GM03348 (cell line): ENCODE data around the gene KCNN3.

Source experiments
- DNase-seq: peaks from one replicate; pipeline ENCODE4 v3.0.0; 2012; ENCODE audit warnings: low spot score

KCNN3 gene

DNA sequence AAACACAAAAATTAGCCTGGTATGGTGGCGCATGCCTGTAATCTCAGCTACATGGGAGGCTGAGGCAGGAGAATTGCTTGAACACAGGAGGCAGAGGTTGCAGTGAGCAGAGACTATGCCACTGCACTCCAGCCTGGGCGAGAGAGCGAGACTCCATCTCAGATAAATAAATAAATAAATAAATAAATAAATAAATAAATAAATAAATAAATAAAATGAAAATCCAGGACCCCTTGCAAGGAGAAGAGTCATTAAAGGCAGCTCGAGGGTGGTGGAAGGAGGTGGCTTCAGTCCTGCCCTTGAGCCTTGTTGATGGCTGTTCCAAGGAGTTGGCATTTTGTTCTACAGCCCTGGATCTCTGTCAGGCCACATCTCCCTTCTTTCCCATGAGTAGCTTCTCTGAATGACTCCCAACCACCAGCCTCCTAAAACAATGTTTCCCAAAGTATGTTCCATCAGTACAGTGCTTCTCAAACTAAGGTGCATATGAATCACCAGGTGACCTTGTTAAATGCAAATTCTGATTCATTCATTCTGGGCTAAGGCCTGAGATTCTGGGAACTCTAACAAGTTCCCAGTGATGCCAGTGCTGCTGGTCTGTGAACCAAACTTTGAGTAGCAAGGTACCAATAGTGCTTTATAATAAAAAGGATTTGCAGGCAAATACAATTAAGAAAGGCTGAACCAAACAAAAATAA lies 99.0 kb downstream of the KCNN3 start:
- DNase-seq: no peak

DNA sequence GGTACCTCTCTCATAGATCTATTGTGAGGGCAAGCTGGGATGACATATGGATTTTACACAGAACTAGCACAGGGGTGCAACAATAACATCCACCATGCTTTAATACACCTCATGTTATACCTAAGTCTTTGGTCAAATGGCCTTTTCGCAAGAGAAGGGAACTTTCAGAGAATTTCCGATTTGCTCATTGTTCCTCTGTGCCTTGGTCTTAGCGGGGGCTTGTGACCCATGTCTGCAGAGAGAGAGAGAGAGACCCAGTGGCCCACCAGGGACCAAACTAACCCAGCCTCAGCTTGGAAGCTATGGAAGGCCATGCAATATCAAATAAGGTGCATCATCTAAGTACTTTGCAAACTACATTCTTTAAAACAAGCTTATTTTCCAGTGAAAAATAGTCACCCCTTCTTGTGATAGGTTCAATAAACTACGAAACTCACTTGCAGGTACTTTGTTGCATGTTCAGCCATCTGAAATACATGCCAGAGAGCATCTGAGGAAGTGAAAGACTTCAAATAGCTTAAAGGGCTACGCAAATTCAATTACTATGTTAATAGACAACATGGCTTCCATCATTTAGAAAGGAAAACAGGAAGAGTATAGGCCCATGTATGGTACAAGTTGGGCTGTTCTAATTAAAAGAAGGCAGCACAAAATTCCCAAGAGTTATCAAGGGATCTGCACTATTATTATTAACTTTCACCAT lies 100.7 kb downstream of the KCNN3 start:
- DNase-seq: no peak

- DNase-seq: no peak
These were observed 101.5 kb downstream of the KCNN3 start for GRCh38 chr1:154768456-154769125.

GRCh38 chr1:154767315-154768240 lies 102.5 kb downstream of the KCNN3 start:
- no peak for DNase-seq

DNA sequence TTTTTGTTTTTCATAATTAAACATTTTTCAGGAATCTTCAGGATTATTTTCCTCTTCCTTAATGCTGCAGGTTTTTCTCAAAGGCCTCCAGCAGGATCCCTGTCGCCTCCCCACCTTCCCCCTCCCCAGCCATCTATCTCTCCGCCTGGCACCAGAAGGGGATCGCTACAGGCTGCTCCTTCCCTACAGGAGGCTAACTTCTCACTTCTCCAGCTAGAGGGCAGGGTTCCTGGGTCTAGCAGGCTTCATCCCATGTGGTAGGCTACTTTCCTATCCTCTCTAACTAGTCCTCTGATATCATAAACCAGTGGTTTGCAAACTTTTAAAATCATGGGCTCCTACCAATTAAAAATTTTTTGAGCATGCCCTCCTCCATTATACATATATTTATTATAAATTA lies 104.1 kb downstream of the KCNN3 start:
- DNase-seq: peak; percentile 63

DNA sequence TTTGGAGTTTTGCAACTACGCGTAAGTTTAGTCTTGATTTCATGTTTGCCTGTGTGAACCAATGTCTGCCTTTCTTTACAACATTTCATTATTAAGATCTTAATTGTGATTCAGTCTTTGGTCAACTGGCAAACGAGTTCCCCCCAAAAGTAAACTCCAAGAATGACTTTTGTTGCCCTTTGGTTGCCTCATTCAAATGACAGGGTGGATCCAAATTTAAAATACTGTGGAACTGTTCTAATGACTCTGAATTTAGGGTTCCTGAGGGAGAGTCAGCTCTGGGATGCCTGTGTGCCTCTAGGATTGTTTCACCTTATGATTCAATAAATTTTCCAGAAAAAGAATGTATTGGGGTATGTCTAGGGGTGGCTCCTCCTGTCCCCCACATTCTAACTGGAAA lies 105.3 kb downstream of the KCNN3 start:
- no peak for DNase-seq

- DNase-seq: no peak
These were observed 105.9 kb downstream of the KCNN3 start for GRCh38 chr1:154764181-154764580.

DNA sequence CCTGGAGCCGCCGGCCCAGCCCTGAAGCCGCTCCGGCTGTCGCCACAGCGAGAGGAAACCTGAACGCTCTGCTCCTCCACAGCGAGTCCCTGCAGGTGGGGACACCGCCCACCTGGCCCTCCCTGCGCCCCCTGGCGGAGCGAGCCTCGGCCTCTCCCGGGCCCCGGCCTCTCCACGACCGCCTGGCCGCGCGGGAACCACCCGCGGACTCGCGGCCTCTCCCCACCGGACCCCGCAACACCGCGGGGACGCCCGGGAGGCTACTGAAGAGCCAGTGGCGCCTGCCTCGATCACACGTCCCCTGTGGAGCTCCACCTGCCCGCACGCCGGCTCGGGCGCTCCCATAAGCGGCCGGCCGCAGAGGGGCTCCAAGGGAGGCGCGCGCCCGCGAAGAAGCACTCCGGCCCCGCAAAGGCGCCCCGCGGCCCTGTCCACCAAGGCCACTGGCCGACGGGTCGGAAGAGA lies 109.6 kb downstream of the KCNN3 start:
- DNase-seq: peak; percentile 61

DNA sequence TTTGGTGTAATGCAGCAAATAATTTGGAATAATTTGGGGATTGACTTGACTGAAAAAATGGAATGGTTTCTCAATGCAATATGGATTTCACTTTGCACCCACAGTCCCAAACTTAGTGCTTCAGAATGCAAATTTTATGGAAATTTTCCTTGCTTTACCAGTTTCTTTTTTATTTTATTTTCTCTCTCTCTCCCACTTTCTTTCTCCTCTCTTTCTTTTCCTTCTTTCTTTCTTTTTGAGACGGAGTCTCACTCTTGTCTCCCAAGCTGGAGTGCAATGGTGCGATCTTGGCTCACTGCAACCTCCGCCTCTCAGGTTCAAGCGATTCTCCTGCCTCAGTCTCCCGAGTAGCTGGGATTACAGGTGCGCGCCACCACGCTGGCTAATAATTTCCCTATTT lies 110.3 kb downstream of the KCNN3 start:
- DNase-seq: no peak

DNA sequence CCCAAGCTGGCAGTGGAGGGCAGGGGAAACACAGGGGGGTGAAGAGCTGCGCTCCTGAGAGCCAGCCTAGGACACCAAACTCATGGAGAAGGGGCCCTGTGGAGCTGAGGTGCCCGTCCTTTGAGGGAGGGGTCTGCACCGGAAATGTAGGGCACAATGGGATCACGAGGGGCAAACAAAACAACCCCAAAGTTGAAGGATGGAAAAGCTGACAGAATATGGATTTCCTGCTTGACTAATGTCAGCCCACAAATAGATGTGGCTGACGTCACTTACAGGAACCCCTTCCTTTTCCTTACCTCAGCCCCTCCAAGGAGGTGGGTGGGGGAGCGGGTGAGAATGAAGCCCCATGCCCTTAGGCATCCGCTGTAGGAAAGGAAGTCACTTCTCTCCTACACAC lies 110.9 kb downstream of the KCNN3 start:
- no peak for DNase-seq

DNA sequence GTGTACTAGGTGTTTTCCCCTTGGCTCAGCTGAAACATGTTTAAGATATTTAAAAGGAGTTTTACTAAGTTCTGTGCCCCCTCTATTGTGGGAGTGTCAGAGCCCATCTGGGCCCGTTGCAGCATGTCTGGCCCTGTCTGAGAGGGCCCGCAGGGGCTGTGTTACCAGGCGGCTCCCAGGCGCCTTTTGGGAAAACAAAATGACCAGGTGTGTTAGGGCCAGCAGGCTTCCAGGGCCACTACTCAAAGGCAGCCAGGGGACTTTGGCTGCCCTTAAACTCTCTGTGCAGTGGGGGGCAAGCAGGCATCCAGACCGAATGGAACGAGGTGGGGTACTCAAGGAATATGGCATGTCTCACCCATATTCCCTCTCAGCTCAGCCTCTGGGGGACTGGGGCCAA lies 111.7 kb downstream of the KCNN3 start:
- DNase-seq: no peak

DNA sequence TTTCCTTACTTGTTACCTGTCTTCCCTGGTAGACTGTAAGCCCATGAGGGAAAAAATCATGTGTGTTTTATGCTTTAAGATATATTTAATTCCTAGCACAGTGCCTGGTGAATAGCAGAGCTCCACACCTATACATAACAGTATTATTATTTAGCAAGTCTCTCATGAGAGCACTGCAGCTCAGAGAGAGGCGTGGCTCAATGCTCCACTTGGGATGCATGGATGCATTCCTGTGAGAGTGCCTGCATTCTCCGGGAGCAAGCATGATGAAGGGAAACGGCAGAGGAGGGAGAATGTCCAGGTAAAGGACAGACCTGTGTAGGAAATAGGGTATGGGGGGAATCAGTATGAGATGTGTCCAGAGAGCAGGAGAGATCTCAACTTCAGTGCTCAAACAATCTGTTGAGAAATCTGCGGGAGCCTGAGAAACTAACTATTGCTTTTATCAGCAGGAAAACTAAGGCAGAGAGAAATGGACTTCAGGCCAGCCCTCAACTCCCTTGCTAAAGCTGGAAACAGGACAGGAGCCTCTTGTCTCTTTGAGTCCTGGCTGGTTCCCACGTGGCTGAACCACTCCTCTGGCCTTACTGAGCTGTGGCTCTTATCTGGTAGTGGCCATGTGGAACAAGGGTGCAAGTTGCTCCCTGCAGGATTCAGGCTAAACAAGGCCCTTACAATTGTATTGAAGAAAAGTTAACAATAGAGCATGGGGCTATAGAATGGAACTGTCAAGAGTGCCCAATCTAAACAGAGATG lies 113.1 kb downstream of the KCNN3 start:
- no peak for DNase-seq

DNA sequence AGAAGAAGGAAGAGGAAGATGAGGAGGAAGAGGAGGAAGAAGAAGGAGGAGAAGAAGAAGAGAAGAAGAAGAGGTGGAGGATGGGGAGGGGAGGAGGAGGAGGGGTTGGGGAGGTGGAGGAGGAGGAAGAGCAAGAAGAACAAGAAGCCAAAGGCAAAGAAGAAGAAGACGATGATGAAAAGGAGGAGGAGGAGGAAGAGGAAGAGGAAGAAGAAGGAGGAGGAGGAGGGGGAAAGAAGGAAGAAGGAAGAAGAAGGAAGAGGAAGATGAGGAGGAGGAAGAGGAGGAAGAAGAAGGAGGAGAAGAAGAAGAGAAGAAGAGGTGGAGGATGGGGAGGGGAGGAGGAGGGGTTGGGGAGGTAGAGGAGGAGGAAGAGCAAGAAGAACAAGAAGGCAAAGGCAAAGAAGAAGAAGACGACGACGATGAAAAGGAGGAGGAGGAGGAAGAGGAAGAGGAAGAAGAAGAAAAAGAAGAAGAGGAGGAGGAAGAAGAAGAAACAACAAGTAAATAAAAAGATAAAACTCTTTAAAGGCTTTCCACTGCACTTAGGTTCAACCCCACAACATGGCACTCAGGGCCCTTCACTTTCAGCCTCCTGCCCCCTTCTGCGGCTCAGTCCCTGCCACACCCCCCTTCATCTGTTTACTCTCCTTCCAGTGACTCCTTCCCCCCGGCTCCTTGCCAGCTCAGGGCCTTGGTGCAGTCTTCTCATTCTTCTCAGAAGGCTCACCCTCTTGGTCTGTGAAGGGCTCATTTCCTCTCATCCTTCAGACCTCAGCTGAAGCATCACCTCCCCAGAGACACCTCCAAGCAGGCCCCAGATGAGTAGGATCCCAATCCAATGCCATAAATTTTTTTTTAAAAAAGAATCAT lies 114.0 kb downstream of the KCNN3 start:
- DNase-seq: peak; percentile 70

DNA sequence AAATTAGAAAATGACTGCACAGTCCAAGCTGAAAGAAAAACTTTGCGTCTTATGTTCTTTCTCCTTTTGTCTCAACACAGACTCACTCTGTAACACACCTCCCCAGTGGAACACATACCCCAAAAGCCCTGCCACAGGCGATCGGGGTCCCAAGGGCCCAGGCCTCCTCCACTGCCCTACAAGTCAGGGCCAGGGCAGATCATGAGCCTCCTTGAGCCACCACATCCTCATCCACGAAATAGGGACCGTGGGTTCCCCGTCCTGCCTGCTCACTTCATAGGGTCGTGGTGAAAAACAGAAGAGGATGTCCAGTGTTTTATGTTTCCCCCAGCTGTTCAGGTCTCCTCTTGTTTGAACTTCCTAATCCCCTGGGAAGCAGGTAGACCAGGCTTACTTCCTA lies 116.7 kb downstream of the KCNN3 start:
- no peak for DNase-seq

GRCh38 chr1:154752273-154753030 lies 117.6 kb downstream of the KCNN3 start:
- no peak for DNase-seq

DNA sequence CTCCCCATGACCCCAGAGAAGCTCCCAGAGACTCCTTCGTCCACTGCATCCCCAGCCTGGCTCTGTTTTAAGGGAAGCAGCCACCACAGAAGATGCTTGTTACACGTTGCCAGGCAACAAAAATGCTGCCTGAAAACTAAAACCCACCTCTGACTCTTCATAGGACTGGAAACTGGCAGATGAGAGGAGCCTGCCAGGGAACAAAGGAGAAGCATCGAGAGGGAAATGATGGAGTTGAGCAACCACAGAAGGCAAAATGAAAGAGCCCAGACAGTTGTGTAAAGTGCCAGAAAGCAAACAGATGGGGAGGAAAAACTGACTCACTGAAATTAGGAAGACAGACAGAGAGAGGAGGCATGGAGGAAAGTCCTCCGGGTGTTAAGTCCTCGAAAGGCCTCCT lies 118.4 kb downstream of the KCNN3 start:
- peak; percentile 77 for DNase-seq

- DNase-seq: no peak
These were observed 119.1 kb downstream of the KCNN3 start for GRCh38 chr1:154750681-154751665.

GRCh38 chr1:154749078-154749760 lies 120.9 kb downstream of the KCNN3 start:
- peak; percentile 74 for DNase-seq
